Panc1 (cell line): ENCODE data around the gene THBS2.

Experiments
- POLR2AphosphoS5 ChIP-seq: IDR thresholded peaks from 2 replicates; pipeline ENCODE4 v1.6.1; 2012; ENCODE audit warnings: mild to moderate bottlenecking, low read depth, low read length, moderate library complexity
- SIN3A ChIP-seq: IDR thresholded peaks from 2 replicates; pipeline ENCODE4 v1.6.1; 2012; ENCODE audit warnings: low read depth, mild to moderate bottlenecking, low read length, moderate library complexity, borderline replicate concordance; ENCODE audit not compliant: insufficient read depth
- TF ChIP-seq, protein P1 (sequence below): fragments of 450-650 bp; IDR thresholded peaks from 2 replicates; pipeline ENCODE4 v1.5.1; 2017; ENCODE audit warnings: mild to moderate bottlenecking
- TF ChIP-seq, protein P2 (sequence below), 2 experiments: IDR thresholded peaks; 2 replicates each; pipeline ENCODE4 v1.6.1; 2011 to 2012; ENCODE audit warnings: low read depth in 2 of 2, control low read depth in 1 of 2, low read length in 1 of 2, mild to moderate bottlenecking in 1 of 2, moderate library complexity in 1 of 2; ENCODE audit not compliant: insufficient read depth in 1 of 2

DNA sequence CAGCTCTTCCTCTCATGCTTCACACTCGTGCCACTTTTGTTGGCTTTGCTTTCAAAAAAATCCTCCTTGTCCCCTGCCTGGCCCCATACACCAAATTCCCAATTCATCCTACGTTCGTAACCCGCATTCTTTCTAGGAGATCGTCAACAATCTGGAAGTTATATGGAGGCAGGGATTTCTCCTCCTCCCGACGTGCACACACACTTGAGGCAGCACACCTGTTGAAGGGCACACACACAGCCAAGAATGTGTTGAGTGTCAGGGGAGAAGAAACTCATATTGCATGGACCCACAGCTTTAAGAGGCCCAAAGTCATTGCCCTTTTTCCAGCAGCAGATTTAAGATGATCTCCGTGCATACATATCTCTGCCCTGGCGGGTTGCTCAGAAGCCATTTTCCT is 28.9 kb downstream of the THBS2 start:
- TF ChIP-seq, protein P1, sequence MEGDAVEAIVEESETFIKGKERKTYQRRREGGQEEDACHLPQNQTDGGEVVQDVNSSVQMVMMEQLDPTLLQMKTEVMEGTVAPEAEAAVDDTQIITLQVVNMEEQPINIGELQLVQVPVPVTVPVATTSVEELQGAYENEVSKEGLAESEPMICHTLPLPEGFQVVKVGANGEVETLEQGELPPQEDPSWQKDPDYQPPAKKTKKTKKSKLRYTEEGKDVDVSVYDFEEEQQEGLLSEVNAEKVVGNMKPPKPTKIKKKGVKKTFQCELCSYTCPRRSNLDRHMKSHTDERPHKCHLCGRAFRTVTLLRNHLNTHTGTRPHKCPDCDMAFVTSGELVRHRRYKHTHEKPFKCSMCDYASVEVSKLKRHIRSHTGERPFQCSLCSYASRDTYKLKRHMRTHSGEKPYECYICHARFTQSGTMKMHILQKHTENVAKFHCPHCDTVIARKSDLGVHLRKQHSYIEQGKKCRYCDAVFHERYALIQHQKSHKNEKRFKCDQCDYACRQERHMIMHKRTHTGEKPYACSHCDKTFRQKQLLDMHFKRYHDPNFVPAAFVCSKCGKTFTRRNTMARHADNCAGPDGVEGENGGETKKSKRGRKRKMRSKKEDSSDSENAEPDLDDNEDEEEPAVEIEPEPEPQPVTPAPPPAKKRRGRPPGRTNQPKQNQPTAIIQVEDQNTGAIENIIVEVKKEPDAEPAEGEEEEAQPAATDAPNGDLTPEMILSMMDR = no peak
- TF ChIP-seq POLR2AphosphoS5 = no peak
- TF ChIP-seq, protein P2, sequence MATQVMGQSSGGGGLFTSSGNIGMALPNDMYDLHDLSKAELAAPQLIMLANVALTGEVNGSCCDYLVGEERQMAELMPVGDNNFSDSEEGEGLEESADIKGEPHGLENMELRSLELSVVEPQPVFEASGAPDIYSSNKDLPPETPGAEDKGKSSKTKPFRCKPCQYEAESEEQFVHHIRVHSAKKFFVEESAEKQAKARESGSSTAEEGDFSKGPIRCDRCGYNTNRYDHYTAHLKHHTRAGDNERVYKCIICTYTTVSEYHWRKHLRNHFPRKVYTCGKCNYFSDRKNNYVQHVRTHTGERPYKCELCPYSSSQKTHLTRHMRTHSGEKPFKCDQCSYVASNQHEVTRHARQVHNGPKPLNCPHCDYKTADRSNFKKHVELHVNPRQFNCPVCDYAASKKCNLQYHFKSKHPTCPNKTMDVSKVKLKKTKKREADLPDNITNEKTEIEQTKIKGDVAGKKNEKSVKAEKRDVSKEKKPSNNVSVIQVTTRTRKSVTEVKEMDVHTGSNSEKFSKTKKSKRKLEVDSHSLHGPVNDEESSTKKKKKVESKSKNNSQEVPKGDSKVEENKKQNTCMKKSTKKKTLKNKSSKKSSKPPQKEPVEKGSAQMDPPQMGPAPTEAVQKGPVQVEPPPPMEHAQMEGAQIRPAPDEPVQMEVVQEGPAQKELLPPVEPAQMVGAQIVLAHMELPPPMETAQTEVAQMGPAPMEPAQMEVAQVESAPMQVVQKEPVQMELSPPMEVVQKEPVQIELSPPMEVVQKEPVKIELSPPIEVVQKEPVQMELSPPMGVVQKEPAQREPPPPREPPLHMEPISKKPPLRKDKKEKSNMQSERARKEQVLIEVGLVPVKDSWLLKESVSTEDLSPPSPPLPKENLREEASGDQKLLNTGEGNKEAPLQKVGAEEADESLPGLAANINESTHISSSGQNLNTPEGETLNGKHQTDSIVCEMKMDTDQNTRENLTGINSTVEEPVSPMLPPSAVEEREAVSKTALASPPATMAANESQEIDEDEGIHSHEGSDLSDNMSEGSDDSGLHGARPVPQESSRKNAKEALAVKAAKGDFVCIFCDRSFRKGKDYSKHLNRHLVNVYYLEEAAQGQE (IDR thresholded peaks at IDR 0.05; ENCODE audit: insufficient read depth in 1 of 2, low read depth in 2 of 2, low read length in 1 of 2) = no peak
- TF ChIP-seq SIN3A = no peak
